Kidney tubule cell (primary cell): Measurements from ENCODE around the gene MILR1.

Experiments used
- DNase-seq: peaks from one replicate; pipeline ENCODE4 v3.0.0-alpha.2; 2018; ENCODE audit warnings: low spot score

MILR1 gene

GRCh38 chr17:64502809-64503208 lies 53.9 kb downstream of the MILR1 start:
- peak; percentile 7 for DNase-seq

GRCh38 chr17:64503341-64503740 lies 54.4 kb downstream of the MILR1 start:
- no peak for DNase-seq

GRCh38 chr17:64503821-64504768 lies 55.2 kb downstream of the MILR1 start:
- DNase-seq: no peak

- DNase-seq: no peak
These were observed 55.9 kb downstream of the MILR1 start for GRCh38 chr17:64504769-64505339.

- DNase-seq: peak; percentile 86
These were observed 56.7 kb downstream of the MILR1 start for GRCh38 chr17:64505340-64506200.

- DNase-seq: peak; percentile 99
These were observed 57.3 kb downstream of the MILR1 start, which contains the start of gene DDX5 for GRCh38 chr17:64506201-64506575. Gene DDX5, minus strand, starts transcription at chr17:64506289. Its CDS starts 170 bp downstream, at chr17:64506119.

GRCh38 chr17:64506576-64507412 lies 57.9 kb downstream of the MILR1 start, which contains the start of gene CEP95:
Gene CEP95, plus strand, starts transcription at chr17:64506977. Its CDS starts 121 bp downstream, at chr17:64507098.
- no peak for DNase-seq

GRCh38 chr17:64507413-64507782 lies 58.5 kb downstream of the MILR1 start:
- peak; percentile 72 for DNase-seq

GRCh38 chr17:64508683-64509082 lies 59.8 kb downstream of the MILR1 start:
- DNase-seq: no peak

- DNase-seq: no peak
These were observed 60.3 kb downstream of the MILR1 start for GRCh38 chr17:64509179-64509578.

- no peak for DNase-seq
These were observed 66.5 kb downstream of the MILR1 start for GRCh38 chr17:64515419-64515818.

GRCh38 chr17:64515829-64516228 lies 66.9 kb downstream of the MILR1 start:
- no peak for DNase-seq
